CD4-positive, alpha-beta T cell treated with Interleukin-15 for 1 hour (primary cell): Measurements from ENCODE around the gene DYNC1I1.

Experiments used
- DNase-seq: peaks from one replicate; pipeline ENCODE4 v3.0.0-alpha.2; 2020

The DYNC1I1 gene

DNA sequence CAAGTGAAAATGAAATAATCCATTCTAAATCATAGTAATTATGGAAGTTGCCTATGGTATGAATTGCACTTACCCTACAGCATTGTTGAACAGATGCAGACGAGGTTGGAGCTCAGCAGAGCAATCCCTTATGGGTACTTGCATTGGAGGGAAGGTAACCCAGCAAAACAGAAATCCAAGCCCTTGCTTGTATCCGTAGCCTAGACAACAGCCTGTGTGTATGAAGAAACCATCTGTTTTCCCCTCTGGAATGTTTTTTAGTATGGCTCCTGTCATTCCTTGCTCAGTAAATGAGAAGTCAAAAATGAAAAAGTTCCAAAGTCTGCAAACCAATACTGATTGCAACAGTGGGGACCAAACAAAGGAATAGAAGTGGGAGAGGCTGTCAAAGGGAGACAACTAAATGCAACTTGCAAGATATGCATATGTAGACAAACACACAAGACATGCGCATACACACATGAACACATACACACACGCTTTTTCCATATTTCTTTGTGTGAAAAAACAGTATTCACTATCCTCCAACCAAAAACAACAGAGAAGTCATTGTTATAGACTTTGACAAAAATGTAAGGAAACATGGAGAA lies 260.8 kb downstream of the DYNC1I1 start:
- no peak for DNase-seq

DNA sequence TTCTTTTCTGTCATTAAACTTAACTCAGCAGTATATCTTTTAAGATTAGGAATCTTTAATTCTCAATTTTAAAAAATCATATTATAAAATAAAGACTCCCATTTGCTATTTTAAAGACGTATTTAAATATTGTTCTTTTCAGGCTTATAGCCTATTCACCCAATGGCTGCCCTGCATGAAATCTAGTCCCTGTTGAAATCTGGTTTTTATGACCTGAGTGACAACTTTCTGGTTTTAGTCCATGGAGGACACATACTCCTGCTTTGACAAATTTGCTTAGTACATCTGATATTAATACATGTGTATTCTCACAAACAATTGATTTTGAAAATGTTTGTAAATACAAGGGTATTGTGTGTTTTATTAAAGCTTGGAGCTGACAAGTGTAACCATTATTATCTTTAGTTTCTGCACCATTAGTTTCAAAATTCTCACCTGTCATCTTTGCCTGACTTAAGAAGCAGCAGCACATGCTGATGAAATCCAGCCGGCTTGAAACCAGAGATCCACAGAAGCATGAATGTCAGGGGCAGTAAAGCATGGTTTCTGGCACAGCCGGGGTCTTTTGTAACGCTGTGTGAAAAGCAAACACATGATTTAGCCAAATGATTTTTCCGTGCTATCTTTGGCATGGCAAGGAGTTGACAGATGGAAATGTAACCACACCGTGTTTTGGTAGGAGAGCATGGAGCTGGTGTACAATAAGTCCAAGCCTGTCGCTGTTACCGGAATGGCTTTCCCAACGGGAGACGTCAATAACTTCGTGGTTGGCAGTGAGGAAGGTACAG lies 262.8 kb downstream of the DYNC1I1 start:
- no peak for DNase-seq

DNA sequence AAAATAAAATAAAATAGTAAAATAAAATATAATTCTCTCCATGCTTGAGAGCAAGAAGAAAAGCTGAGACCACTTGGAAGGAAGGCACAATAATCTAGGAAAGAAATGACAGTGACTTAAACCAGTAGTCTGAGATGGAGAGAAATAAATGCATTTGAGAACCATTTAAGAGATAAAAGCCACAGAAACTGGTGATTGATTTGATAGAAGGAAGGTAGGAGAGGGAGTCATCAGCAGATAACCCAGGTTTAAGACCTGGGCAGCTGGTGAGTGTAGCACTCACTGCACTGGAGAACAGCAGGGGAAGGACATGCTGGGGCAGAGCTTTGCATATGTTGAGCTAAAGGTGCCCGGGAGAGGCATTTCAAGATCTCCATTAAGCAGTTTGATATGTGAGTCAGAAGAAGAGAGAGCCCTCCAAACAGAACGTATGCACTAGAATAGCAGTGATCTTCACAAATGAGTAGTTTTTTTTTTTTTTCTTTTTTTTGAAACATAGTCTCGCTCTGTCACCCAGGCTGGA lies 268.0 kb downstream of the DYNC1I1 start:
- DNase-seq, result no peak

DNA sequence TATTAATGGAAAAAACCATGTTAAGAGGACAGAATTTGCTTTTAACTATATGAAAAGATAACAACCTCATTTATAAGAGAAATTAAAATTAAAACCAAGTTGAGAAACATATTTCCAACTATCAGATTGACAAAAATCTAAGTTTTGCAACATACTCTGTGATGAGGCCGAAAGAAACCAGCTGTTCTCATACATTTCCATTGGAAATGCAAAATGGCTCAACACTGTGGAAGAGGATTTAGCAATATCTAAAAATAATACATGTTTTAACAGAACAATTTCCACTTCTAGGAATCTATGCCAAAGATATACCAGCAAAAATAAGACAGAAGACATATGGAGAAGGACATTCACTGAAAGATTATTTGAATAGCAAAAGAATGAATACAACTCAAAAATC lies 268.8 kb downstream of the DYNC1I1 start:
- no peak for DNase-seq

DNA sequence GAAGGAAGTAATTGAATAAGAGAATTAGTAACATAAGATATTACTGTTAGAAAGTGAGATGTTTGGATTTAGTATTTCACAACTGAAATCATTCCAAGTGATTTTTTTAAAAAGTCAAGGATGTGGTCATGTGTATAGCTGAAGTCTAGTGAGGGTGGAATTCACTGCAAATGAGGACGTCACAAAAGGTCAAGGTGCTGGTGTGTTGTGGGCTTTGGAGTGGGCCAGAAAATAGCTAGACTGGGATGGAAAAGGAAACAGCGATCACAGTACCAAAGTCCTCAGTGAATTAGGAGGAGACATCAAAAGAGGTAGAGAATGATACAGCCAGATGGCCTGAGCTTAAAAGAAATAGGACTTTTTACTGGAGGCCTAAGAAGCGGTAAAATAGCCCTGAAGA lies 272.8 kb downstream of the DYNC1I1 start:
- DNase-seq, result no peak

DNA sequence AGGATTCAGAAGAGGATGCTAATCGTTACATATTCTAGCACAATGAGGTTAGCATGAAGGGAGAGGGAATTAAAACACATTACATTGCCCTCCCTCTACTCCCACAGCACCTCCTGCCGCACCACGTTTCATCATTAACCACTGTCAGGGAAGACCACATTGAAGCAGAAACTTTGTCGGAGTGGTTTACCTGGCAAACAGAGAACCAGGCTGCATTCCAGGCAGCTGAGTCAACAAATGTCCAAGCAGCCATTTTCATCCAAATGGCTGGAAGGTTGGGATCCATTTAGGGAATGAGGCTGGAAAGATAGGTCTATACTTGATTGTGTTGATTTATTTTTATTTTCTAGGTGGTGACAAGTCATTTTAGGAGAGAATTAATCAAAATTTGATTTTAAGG lies 273.6 kb downstream of the DYNC1I1 start:
- no peak for DNase-seq

DNA sequence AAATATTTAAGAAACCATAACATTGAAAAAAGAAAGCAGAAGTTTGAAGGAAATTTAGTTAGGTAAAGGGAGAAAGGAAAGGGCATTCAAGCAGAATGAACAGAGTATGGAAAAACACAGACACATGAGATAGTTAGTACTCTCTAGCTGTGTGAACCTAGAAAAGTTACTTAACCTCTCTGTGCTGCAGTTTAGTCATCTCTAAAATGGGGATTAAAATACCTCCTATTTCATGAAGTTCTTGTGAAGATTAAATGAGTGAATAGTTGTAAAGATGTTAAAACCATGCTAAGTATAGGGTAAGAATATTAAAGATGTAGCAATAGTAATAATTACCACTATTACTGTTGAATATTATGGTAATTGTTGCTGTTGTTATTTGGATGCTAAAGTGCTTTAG lies 279.9 kb downstream of the DYNC1I1 start:
- no peak for DNase-seq

DNA sequence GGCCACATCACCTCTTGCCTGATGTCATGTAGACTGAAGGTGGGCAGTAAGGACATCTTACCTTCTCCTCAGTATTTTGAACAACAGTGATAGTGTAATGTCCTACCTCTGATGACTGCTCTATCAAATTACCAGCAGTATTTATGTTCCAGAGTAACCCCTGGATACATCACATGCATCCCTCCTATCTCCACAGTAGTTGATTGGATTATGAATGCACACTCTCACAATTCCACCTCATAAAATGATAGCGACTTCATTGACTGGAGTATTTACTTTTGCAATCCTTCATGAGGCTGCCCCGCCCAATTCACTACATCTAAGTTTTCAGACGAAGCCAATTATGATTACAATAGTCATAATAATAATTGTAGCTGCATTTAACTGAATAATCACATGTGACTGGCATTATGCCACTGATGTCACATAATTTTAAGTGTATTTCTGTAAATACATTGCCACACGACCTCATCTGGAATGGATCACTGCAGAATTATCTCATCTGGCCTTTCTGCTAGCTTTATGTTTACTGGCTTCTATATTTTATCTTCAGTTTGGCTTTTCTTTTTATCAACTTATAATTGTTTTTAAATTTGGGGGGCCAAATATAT lies 280.6 kb downstream of the DYNC1I1 start:
- DNase-seq, result no peak

DNA sequence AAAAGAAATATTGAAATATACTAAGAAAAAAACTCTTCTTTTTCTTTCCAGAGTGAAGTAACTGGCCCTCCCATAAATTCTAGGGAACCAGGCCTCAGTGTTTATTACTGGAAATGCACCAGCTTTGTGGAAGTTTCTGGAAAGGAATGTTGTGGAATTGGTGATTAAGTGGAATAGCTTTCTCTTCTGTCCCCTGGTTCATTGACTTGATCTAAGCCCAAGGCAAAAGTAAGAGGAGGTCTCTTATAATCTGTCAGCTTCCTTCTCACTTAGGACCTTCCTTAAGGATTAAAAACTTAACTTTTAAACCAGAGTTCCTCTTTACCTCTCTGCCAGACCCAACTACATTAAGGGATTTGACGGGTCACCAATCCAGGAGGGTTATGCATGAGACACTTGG lies 283.4 kb downstream of the DYNC1I1 start:
- DNase-seq, result no peak

DNA sequence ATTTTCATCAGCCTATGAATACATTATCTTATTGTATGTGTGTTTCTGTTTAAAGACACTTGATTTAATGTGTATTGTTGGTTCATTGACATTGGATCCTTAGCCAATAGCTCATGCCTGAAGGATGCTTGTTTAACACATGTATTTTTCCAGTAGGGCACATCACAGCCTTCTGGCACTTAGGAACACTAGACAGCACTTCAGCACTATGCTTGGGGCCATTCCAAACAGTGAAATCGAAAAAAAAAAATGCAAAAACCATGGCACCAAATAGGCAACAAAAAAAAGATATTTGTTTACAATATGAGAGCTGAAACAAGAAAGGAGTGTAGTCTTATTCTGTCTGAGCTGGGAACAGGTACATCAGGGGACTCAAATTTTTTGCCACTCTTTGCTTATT lies 286.7 kb downstream of the DYNC1I1 start:
- DNase-seq, result no peak

DNA sequence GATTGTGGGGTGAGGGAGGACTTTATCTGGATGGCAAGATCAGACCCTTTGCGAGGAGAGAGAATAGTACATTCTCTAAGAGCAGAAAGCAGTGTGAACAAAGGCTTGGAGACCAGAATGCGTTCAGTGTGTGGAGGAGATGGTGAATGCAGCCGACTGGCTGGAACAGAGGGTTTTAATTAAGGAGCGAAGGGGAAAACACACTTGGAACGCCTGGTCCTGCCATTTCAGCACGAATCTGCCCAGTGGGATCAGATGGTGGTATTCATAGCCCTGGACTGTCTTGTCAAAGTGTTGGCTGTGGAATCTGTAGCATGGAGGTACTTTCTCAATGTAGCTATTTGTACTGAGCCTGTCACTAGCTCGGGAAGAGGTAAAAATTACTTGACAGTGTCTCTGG lies 288.7 kb downstream of the DYNC1I1 start:
- DNase-seq, result no peak

DNA sequence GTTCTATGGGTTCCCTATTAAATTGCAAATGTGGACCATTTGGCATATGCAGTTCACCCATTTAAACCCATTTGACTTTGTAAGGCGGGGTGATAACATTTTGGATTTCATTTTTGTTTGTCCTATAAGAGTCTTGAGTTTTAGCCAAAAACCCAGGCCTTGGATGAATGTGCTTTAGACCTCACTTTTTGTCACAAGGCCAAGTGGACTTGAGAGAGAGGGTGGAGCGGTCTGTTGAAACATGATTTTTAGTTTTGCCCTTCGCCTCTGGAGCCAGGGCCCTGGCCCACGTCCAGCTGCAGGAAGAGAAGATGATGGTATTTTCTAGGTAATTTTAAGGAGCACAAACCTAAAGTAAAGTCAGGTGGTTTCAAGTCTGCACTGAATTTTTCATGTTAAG lies 289.5 kb downstream of the DYNC1I1 start:
- no peak for DNase-seq

DNA sequence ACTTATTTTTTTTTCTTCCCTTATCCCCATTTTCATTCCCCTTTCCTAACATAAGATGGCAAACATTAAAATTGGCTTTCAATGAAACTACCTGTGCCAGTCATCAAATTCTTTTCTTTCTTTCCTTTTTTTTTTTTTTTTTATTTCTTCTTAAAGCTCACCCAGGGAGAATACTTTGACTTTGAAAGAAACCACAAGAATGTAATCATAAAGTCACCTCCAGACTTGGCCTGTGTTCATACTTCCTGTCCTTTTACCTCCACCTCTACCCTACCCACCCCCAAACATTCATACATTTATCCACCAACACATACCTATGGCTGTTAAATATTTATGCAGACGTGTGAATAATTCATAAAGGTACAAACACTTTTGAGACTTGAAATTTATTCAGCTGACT lies 295.0 kb downstream of the DYNC1I1 start:
- DNase-seq, result no peak

DNA sequence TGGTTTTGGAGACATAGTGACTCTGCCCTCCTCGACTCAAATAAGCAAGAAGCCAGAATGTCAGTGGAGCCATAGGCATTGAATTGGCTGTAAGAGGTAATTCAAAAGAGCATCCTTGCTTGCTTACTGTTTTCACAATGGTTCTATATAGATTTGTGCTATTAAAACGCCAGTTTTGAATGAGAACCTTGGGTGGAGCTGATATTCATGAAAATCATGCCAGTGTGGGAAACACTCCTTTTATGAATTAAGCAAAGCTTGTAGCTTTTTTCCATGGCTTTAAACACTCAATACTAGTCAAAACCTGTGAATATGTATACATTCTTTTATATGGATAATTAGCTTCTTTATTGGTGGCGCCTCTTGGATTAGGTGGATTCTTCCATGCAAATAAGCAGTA lies 297.0 kb downstream of the DYNC1I1 start:
- no peak for DNase-seq

DNA sequence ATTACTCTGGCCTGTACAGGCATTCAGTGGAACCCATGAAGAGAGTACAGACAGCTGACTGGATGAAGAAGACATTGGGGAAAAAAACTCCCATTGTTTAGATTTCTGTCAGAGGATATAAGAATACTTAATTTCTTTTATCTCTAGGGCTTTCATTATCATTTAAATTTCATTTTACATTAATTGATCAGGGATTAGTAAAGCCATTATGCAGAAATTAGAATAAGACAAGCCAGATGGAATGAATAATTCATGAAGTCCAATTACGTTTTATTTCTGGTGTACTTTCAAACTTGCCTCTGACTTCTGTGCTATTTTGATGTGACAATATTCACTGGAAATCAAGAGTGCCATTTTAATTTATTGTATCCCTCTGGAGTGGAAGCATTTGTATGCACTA lies 302.5 kb downstream of the DYNC1I1 start:
- DNase-seq, result no peak

DNA sequence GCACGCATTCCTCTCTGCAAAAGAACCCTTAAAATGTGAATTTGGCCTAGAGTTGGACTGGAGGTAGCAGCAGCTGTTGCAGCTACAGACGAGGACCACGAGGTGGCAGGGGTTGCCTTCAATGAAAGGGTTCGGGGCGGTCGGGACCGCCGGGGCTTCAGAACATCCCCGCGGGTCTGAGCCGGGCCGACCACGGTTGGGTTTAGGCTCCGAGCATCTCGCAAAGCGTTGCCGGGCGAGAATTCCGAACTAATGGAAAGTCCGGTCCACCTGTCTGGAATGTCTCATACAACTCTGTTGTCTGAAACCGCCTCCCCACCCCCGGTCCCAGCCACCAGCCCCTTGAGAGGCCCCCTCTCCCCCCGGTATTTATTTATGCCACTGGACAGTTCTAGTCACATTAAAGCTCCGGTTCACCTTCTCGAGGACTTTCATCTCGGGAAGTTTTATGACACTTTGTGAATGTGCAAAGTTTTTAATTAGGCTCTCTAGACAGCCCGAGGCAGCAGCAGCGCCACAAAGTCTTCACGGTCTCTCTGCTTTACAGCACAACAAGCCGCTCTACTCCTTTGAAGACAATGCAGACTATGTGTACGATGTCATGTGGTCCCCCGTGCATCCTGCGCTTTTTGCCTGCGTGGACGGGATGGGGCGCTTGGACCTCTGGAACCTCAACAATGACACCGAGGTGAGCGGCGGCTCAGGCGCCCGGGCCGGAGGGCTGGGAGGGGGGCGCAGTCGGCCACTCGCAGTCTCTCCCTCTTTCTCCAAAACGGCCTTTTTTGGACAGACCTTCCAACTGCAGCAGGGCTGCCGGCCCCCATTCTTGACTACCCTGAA lies 303.4 kb downstream of the DYNC1I1 start:
- peak; percentile 42 for DNase-seq

DNA sequence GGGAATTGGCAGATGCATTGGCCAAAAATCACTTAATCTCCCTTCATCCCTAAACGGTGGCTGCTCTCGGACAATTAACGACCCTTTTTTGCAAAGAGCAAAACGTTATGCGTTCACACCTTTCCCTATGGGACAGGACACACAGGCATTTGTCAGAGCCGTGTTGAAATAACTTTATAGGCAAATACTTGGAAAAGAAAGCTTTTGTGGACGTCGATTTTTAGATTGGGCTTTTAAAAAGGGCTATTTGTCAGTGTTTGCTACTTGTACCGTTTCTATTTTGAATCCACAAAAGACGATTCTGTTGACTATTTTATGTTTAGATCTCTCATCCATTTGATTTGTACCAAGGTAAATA lies 304.0 kb downstream of the DYNC1I1 start:
- no peak for DNase-seq

DNA sequence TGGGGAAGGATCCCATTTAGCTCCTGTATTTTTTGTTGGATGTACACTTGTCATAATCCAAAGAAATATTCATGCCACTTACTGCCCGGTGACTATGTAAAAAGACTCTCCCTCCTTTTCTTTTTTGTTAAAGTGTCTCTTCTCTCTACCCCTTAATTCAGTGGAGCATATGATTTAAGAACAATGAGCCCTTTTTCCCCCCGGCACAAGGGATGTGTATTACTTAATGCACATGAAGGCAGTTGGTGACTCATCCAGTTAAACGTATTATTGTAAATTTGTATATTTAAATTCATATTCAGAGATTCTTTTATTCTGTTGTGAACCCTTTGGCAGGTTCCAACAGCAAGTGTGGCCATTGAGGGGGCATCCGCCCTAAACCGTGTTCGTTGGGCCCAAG lies 307.7 kb downstream of the DYNC1I1 start:
- no peak for DNase-seq

DNA sequence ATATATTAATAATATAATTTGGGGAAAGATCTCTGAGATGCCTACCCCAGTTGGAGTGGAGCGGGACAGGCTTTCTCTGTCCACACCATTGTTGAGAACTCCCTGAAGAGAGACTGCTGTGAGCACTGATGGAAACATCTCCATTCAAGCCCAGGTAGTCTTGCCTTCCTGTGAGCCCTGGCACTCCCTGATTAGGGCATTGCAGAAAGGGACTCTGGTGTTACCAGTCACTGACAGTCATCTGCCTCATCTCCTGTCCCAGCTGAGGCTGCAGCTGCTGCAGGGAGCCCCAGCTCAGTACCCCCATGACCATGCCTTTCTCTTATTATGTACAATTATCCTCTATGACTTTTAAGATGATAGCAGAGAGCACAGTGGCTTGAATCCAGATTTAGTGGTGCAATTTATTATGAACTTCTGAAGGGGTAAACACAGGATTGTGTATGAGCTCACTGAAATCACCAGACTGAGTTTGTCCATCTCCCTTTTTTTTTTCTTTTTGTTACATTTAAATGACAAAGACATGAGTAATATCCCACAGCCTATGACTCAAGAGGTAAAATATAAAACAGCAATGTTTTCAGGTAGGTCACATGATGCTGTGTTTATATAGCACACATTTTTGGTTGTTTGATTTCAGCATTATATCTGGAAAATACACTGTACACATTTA lies 312.7 kb downstream of the DYNC1I1 start:
- DNase-seq, result no peak

DNA sequence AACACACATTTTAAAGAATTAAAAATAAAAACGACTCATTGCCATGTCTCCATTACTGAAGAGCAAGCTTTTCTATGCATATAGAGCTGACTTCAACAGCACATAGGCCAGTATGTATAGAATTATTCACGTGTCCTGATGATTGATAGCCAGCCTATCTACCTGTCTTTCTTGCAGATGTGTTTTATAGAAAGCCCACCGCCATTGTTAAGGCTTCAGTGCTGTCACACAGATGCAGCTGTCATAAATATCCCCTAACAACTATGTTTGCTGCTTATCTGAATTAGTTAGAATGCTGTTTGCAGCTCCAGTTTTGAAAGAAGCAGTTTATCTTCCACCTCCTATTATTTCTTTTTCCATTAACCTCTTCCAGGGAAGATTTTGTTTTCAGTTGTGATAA lies 313.6 kb downstream of the DYNC1I1 start:
- no peak for DNase-seq

DNA sequence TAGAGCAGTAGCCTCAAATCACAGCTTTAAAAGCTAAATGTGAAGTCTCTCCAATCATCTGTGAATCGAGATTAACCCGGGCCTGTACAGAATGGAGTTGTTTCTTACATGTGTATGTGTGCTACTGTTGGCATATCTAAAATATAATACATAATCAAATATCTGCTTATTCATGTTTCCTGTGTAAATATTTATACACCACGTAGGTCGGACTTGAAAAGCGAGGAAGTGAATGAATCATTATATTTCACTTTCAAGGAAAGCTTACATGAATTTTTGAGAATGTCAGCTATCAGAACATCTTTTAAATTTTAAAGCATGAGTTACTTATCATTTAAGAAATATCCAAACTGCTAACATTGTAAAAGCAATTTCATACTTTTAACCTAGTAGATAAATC lies 316.2 kb downstream of the DYNC1I1 start:
- no peak for DNase-seq

DNA sequence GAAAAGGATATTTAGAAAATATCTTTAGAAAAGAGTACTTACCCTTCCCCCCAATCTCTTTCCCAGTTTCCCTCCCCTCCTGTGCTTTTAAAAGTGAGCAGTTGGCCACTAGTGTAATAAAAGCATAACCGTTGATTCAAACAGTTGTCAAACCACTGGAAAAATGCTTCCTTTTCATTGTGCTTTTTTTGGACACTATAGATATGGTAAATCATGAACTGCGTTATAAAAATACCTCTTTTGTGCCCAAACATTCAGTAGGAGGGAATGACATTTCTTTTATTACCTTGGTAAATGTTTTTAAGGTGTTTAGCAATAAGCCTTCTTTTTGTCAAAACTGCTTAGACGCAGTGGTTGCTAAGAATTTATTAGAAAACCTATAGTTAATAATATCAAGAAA lies 317.2 kb downstream of the DYNC1I1 start:
- DNase-seq, result no peak

DNA sequence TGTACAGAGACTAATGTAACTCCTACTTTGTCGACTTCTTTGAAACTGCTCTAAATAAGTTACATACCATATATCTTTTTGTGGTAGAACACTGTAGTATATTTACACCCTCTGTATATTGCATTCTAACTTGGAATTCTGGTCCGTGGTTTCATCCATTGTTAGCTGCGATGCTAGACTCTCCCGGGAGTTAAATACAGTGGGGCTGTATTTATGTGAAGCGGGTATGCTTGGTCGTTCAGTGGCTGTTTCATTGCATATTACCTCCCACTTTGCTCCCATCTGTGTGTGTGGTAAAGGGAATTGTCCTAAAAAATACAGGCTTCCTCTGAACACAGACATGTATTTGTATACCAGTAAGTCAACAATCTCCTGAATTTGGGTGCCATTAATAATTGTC lies 318.4 kb downstream of the DYNC1I1 start:
- no peak for DNase-seq
